ENCODE data around the gene SPATS2L.

GRCh38 chr2:200482194-200482593 lies 175.7 kb downstream of the SPATS2L start:
- no peak for TF ChIP-seq POLR2A (IDR thresholded peaks at IDR 0.05)
- TF ChIP-seq, protein P1, sequence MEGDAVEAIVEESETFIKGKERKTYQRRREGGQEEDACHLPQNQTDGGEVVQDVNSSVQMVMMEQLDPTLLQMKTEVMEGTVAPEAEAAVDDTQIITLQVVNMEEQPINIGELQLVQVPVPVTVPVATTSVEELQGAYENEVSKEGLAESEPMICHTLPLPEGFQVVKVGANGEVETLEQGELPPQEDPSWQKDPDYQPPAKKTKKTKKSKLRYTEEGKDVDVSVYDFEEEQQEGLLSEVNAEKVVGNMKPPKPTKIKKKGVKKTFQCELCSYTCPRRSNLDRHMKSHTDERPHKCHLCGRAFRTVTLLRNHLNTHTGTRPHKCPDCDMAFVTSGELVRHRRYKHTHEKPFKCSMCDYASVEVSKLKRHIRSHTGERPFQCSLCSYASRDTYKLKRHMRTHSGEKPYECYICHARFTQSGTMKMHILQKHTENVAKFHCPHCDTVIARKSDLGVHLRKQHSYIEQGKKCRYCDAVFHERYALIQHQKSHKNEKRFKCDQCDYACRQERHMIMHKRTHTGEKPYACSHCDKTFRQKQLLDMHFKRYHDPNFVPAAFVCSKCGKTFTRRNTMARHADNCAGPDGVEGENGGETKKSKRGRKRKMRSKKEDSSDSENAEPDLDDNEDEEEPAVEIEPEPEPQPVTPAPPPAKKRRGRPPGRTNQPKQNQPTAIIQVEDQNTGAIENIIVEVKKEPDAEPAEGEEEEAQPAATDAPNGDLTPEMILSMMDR (IDR thresholded peaks at IDR 0.05) = no peak

All from ovary (tissue), 3 donors.